ENCODE results near the gene PLD4.
A peak's percentile ranks its signal among the peaks of the same experiment; 100 is the strongest.
"Not testable (repeated sequence)": the region's sequence is repeated elsewhere in the genome, so short reads cannot be mapped to it uniquely, and the experiment has no call there.

Gene PLD4

GRCh38 chr14:104924421-104925213, at the start of gene PLD4:
Gene PLD4 (plus strand): TSS chr14:104924879. CDS start chr14:104927141, 2,262 bp downstream.
- no peak for DNase-seq (ENCODE audit: low read depth in 2 of 2)

GRCh38 chr14:104875412-104875751, 49.3 kb upstream of the PLD4 start:
- DNase-seq (ENCODE audit: low read depth in 2 of 2): no peak

GRCh38 chr14:104875811-104876210, 48.9 kb upstream of the PLD4 start:
- DNase-seq (ENCODE audit: low read depth in 2 of 2): no peak

GRCh38 chr14:104876251-104876699, 48.4 kb upstream of the PLD4 start:
- peak; percentile 12 to 32 for DNase-seq (ENCODE audit: low read depth in 2 of 2)

GRCh38 chr14:104877066-104877805, 47.4 kb upstream of the PLD4 start:
- no peak for DNase-seq (ENCODE audit: low read depth in 2 of 2)

GRCh38 chr14:104877806-104878550, 46.7 kb upstream of the PLD4 start:
- no peak for DNase-seq (ENCODE audit: low read depth in 2 of 2)

- DNase-seq (ENCODE audit: low read depth in 2 of 2): no peak
These were observed 46.1 kb upstream of the PLD4 start for GRCh38 chr14:104878582-104878981.

GRCh38 chr14:104879201-104879982, 45.3 kb upstream of the PLD4 start:
- DNase-seq (ENCODE audit: low read depth in 2 of 2): no peak

GRCh38 chr14:104879983-104880565, 44.6 kb upstream of the PLD4 start:
- no peak for DNase-seq (ENCODE audit: low read depth in 2 of 2)

GRCh38 chr14:104880584-104881210, 44.0 kb upstream of the PLD4 start:
- no peak for DNase-seq (ENCODE audit: low read depth in 2 of 2)

GRCh38 chr14:104881369-104881979, 43.2 kb upstream of the PLD4 start:
- no peak for DNase-seq (ENCODE audit: low read depth in 2 of 2)

- no peak for DNase-seq (ENCODE audit: low read depth in 2 of 2)
These were observed 42.2 kb upstream of the PLD4 start for GRCh38 chr14:104882325-104882973.

- DNase-seq (ENCODE audit: low read depth in 2 of 2): no peak
These were observed 41.6 kb upstream of the PLD4 start for GRCh38 chr14:104882991-104883660.

GRCh38 chr14:104883681-104884361, 40.9 kb upstream of the PLD4 start:
- DNase-seq (ENCODE audit: low read depth in 2 of 2): no peak

GRCh38 chr14:104884381-104884780, 40.3 kb upstream of the PLD4 start:
- DNase-seq (ENCODE audit: low read depth in 2 of 2): not testable (repeated sequence)

- no peak for DNase-seq (ENCODE audit: low read depth in 2 of 2)
These were observed 39.4 kb upstream of the PLD4 start for GRCh38 chr14:104885031-104885972.

GRCh38 chr14:104885973-104886689, 38.5 kb upstream of the PLD4 start:
- DNase-seq (ENCODE audit: low read depth in 2 of 2): no peak

Data from stimulated activated CD4-positive, alpha-beta T cell treated with anti-CD3 and anti-CD28 coated beads, Interleukin-12 subunit alpha, Interleukin-12 subunit beta, amount 100 ng/mL, for 24 hours (primary cell).